GM20000 (cell line): ENCODE data around the gene SLC45A3.

ENCODE experiments used
- DNase-seq: peaks from one replicate; pipeline ENCODE4 v3.0.0; 2012; ENCODE audit warnings: low spot score
- TF ChIP-seq, protein P1 (sequence below): IDR thresholded peaks from 2 replicates; pipeline ENCODE4 v1.5.1; 2012; ENCODE audit warnings: mild to moderate bottlenecking, control low read depth; ENCODE audit errors: extremely low read depth, missing control alignments

Gene SLC45A3

DNA sequence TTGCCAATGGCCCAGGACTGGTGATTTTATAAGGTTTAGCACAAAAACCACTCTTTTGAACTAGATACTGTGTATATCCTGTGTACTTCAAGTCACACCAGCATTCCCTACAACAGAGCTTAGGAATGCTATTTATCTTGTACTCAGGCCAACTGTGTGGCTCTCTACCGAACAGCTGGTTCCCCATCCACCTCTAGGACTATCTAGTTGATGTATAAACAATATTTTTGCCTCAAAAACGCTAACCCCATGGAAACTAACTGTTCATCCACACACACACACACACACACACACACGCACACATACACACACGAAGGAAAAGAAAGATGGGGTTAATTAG lies 28.7 kb upstream of the SLC45A3 start:
- TF ChIP-seq, protein P1, sequence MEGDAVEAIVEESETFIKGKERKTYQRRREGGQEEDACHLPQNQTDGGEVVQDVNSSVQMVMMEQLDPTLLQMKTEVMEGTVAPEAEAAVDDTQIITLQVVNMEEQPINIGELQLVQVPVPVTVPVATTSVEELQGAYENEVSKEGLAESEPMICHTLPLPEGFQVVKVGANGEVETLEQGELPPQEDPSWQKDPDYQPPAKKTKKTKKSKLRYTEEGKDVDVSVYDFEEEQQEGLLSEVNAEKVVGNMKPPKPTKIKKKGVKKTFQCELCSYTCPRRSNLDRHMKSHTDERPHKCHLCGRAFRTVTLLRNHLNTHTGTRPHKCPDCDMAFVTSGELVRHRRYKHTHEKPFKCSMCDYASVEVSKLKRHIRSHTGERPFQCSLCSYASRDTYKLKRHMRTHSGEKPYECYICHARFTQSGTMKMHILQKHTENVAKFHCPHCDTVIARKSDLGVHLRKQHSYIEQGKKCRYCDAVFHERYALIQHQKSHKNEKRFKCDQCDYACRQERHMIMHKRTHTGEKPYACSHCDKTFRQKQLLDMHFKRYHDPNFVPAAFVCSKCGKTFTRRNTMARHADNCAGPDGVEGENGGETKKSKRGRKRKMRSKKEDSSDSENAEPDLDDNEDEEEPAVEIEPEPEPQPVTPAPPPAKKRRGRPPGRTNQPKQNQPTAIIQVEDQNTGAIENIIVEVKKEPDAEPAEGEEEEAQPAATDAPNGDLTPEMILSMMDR, result no peak
- DNase-seq, result no peak

DNA sequence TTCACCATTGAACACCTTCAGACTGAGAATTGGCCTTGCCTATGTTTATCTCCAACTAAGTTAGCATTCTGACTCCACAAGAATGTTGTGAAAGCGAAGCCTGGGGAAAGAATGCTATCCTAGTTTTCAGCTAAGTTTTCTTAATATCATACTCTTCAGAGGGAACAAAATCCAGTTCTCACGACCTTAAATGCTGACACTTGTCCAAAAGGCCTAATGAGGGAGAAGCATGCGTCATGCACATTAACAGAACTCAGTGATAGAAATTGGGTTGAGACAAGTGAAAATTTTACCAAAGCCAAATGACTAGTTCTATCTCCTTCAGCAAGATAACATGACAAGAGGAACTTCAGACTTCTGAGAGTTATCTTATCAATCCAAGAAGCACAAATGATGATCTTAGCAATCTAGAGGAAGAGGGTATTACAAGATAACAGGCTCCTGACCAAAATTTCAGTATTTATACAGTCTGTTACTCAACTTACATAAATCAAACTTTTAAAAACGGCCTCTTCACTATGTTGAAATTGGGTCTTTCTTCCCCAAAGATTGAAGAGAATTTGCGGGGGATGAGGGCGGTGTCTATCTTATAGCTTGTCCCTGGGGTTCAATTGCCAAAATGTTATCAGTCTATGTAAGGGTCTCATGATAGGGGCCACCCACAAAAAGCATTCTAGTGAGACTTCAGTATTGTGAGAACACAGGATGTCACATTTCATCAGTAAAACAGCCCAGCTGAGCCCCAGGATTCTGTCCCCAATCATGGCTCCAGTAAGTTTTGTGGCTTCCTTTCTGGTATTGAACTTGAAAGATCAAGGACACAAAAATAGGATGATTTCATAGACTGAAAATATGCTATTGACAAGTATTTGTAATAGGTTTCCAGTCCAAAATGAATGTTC lies 26.5 kb upstream of the SLC45A3 start:
- TF ChIP-seq, protein P1, result no peak
- DNase-seq, result no peak

DNA sequence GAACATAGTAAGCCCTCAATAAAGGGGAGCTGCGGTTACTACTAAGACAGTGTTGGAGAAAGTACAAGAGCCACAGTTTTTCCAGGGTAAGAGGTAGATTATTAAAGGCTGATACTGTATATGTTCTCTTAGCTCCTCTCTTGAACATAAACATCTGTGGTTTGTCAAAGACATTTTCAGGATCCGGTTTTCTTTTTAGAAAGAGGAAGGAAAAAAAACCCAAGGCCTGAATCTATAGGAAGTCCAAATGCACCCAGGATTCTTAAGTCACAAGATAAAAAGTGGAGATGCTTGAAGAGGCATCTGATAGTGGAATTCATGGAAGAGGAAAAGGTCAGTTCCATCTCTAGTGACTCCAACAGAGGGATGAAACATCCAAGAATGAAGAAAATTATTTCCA lies 24.6 kb upstream of the SLC45A3 start:
- no peak for DNase-seq
- TF ChIP-seq, protein P1, result no peak

DNA sequence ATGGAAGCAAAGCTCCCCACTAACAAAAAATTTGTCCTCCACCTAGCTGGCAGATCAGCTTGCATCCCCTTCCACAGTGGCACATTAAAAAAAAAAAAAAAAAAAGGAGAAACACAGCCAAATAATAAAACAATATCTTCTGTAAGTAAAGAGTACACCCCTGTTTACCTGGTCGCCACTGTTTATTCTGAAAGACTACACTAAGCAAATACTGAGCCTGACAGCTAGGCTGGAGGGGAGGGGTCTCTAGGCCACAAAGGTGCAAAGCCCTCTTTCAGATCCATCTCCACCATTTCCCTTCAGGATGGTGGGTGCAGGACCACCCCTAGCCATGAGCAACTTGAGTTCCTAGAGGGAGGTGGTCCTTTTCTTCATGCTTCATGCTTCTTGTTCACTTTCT lies 22.8 kb upstream of the SLC45A3 start:
- DNase-seq, result no peak
- TF ChIP-seq, protein P1, result no peak

DNA sequence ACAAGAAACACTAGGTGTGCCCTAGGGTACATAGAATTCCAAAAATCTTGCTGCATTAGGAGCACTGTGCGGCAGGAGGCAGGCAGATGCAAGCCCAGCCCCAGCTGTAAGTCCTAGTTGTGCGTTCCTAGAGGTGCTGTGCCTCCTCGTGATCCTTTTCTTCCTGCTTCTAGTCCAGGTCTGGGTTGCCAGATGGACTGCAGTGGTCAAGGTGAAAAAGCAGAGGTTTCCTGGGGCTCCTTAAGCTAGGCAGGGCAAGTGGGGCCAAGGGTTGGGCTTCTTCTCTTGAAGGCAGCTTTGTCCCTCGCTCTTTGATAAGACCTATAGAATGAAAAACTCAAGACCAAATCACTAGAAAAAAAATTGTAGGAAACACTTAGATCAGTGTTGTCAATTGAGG lies 21.6 kb upstream of the SLC45A3 start:
- no peak for DNase-seq
- TF ChIP-seq, protein P1, result no peak

DNA sequence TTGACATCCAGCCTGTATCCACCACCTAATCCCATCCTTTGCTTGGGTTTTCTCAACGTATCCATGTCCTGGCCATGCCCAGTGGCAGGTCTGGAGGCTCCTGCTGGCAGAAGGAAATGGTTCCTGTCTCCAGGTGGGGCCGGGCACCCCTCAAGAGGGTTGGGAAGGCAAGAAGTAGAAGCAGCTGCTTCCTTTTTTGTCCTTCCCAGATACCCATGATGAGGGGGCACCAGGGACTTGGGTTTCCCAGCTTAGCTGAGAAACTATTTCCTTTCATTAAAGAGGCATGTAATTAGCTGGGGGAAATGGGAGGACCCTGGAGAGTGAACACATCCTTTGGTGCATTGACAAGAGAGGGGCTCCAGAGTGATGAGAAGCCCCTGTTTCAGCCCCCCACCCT lies 21.1 kb upstream of the SLC45A3 start:
- no peak for DNase-seq
- TF ChIP-seq, protein P1, result no peak

DNA sequence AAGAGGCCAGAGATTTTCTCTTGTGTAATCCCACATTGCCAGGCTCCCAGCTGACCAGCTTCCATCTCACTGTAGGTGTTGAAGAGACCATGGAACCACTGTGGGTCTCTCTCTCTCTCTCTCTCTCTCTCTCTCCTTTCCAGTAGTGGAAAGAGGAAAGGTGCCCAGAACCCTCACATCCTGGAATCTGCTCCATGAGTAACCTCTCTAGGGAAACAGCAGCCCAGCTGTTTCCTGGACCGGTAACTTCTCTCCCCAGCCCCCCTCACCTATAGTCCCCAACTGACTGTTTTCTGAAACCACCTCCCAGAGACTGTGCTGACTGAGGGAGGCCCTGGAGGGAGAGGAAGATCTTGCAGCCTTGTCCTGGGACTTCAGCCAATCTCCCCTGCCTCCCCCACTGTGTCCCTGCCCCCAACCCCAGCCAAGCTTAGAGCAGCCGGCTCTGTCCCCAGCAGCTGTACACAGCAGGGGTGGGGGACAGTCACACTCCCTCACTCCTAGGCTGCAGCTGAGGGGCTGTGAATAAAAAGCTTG lies 20.6 kb upstream of the SLC45A3 start:
- TF ChIP-seq, protein P1, result no peak
- no peak for DNase-seq
